ENCODE measurements around the gene SNX20. TPM values are rescaled to one million over a fixed set of nuclear protein-coding genes. Genes with fewer than 3 reads are reported as not detected.

SNX20 gene
- total RNA-seq, 1 donor from 2014 or later, result 1.4 TPM

- DNase-seq, result no peak
Measured at GRCh38 chr16:50679676-50680555, 1.2 kb downstream of the SNX20 start.

DNA sequence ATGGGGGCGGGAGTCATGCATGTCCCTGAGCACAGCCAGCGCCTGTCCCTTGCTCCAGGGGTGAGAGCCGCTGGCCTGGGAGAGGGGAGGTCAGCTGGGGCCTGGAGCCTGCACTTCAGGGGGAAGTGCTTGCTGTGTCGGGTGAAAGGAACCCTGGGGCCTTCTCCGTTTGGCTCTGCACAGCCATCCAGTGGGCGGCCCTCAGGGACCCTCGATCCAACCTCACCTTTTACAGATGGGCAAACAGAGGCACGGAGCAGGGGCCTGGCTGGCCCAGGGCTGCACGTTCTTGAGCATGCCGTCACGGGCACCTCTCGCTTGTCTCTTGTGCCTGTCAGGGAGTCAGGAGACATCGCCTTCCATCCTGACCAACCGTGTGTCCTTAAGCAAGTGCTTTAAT, 1.8 kb downstream of the SNX20 start:
- DNase-seq, result no peak

- DNase-seq, result no peak
Measured at GRCh38 chr16:50678531-50678930, 2.6 kb downstream of the SNX20 start.

DNA sequence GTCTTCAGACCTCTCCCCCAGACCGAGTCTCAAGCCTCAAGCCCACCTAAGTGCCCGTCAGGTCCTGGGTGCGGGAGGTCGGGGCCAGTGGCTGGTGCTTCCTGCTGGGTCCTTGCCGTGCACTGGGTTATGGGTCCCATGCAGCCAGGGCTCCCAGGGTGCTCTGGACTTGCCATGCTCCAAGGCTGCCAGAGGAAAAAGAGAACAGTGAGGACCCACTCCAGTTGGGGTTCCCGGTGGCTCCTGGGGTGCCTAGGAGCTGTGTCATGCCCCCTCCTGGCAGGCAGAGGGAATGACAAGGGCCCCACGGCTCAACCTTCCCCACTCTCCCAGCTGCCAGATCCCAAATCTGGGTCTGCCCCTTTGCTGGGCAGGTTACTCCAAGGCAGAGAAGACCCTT, 3.8 kb downstream of the SNX20 start:
- no peak for DNase-seq

DNA sequence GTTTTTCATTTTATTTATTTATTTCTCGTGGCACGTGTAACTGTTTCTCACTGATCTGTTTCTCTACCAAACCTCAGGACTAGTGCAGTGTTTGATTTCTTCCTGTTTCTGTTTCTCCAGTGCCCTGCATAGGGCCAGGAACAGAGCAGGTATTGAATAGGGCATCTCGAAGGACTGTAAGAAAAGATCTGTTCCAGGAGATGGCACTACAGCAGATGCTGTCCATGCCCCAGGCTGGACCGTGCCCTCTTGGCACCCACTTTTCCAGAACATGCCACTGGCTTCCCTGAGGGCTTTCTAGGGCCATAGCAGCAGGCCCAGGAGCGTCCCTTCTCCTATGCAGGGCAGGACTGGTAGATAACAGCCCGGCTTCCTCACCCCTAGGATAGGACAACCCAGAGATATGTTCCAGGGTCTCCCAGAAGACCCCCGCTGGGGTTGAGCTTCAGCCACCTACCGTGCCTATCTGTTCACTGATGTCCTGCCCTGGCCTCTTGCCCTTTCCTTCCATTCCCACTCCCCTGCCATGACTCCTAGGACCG, 4.4 kb downstream of the SNX20 start:
- DNase-seq, result no peak

DNA sequence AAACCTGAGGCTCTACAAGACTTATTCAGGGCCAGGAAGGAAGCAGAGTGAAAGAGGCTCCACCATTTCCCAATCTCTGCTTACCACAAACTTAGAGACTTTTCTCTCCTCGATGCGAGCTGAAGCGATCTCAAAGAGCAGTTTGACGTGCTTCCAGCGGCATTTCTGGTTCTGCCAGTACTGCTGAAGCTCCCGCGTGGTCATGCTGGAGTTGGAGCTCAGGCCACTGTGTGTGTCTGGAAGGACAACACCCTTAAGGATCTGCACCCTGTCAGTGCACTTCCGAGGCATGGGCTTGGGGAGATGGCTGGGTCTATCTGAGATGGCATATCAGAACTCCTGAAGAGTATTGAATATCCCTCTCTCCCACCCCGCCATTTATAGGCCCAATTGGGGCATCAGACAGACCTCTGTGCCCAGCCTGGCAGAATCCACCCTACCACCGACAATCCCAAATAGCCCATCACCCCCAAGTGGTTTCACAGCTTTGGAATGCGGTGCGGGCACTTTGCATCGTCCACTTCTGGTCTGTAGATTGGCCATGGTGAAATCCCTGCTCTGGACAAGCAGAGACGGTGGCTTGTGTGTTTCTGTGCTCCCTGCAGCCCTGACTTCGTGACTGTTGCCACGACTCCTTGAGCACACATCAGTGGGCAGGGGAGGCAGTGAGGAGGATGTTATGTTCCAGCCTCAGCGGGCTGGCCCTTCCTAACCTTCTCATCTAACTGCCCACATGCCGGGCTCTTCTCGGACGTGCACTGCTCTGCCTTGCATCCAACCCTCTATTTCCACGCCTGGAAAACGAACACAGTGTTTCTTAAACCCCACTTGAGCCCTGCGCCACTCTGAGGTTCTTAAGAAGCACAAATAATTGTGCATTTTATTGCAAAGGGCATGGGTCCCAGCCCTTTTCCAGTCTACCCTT, 5.2 kb downstream of the SNX20 start:
- DNase-seq, result no peak

- DNase-seq, result no peak
Measured at GRCh38 chr16:50674831-50675230, 6.3 kb downstream of the SNX20 start.

DNA sequence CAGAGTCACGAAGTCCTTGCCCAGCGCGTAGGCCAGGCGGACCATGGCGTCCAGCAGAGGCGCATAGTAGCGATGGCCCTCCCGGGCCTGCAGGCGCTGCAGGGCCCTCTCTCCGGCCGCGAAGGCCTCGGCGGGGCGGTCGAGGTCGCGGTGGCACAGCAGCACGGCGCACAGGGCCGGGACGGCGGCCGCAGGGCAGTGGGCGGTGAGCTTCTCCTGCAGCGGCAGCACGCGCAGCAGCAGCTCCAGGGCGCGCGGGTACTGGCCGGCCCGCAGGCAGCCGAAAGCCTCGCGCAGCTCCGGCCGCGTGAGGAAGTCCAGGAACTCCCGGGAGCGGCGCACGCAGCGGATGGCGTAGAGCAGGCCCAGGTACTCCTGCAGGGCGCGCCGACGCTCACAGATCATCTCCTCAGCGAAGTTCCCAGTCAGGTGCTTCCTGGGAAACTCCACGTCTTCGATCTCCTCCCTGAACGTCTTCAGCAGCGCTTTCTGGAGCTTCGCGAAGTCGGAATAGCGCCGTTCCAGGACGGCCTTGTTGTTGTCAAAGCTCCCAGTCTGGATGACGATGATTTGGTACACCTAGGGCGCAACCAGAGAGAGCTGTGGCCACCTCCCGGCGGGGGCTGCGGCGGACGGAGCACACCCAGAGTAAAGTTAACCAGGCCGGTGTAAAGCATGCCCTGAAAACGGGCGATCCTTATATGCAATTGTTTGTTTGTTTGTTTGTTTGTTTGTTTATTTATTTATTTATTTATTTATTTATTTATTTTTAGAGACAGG, 7.4 kb downstream of the SNX20 start:
- no peak for DNase-seq

DNA sequence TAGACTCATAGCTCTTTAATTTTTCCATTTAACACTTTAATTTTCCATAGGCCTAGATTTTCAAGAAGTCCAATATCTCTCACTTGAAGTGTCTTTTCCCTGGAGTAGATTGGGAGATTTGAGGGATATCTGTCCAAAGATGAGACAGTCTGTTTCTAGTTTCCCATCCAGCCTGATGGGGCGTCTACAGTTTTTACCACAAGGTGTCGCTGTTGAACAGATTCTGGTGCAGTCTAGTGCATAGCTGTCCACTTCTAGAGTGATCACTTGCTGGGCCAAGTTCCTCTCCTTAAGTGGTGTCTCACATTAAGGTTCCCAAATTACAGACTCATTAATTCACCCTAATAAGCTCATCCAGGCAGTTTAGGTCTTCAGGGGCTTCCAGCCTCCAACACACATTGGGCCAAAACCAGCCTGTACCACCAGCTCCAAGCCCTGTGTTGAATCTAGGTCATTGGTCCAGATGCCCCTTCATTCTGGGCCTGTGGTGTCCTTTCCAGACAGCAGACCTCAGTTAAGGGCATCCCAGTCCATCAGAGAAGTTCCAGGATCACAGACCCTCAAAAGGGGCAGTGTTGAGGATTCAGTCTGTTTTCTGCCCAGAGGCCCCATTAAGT, 9.4 kb downstream of the SNX20 start:
- DNase-seq, result no peak

- DNase-seq, result no peak
Measured at GRCh38 chr16:50670476-50670875, 10.6 kb downstream of the SNX20 start.

DNA sequence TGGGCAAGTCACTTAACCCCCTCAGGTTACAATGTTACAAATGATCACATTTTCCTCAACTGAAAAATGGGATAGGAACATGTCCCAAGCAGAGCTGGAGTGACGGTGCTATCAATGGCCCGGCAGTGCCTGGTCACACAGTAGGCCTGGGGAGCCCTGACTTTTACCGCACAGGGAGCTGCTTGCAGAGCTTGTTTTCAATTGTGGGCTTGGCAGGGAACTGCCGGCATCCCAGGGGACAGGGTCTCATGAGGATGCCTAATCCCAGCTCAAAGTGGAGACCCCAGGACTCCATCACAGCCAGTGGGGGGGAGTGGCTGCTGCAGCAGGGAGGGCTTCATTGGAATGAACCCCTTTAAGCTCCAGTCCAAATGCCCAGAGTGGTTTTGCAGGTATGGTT, 11.4 kb downstream of the SNX20 start:
- DNase-seq, result no peak

GRCh38 chr16:50668368-50669008, 12.6 kb downstream of the SNX20 start:
- peak; percentile 10 for DNase-seq

GRCh38 chr16:50667497-50668367, 13.4 kb downstream of the SNX20 start:
- DNase-seq, result no peak

GRCh38 chr16:50666658-50667496, 14.2 kb downstream of the SNX20 start:
- DNase-seq, result no peak

- peak; percentile 67 for DNase-seq
Measured at GRCh38 chr16:50665128-50665878, 15.8 kb downstream of the SNX20 start.

DNA sequence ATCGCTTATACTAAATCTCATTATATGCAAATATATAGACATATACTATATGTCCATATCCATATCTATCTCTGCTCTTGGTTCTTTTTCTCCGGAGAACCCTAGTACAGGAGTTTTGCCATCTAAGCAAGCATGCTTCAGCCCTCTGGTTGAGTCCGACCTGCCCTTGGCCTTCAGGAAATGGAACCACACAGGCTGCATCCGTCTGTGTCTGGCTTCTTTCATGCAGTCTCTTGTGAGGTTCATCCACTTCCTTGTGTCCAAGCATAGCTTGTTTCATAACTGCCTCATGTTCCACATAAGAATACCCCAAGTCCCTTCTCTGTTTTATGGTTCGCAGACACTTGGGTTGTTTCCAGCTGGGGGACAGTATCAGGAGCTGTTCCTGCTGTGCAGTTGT, 16.8 kb downstream of the SNX20 start:
- DNase-seq, result no peak

- no peak for DNase-seq
Measured at GRCh38 chr16:50662306-50662940, 18.7 kb downstream of the SNX20 start.

DNA sequence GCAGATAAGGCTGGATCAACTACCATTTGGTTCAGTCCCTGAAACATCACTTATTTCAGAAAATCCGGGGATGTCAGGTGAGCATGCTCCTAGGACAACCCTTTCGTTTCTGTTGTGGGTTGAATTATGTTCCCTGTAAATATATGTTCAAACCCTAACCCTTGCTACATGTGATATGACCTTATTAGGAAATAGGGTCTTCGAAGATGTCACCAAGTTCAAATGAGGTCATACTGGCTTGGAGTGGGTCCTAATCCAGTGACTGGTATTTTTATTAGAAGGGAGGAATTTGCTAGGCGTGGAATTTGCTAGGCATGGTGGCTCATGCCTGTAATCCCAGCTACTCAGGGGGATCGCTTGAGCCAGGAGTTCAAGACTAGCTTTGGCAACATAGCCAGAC, 21.3 kb downstream of the SNX20 start:
- no peak for DNase-seq
